ENCODE data around the gene ARIH1. TPM values are rescaled to one million over a fixed set of nuclear protein-coding genes. Genes with fewer than 3 reads are reported as not detected.

Gene ARIH1
- total and polyA plus RNA-seq, 10 donors = 14.8 to 171 (median 62.7) TPM

DNA sequence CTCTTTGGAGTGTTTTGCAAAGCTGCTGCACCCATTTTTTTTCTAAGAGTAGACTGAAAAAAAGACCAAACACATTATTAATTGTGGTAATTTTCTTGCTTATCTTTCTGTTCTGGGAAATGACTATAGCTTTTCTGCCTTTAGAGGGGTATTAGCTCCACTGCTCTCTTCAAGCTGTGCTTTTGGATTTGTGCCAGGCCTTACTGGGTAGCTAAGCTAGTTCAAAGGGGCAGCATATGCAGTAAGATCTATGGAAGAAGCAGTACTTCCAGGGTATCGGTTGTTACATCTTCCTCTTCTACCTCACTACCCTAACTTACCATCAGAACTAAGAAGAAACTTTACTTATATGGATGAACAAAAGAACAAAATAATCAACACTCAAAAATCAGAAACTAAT lies 28.7 kb upstream of the ARIH1 start:
- H3K27me3 ChIP-seq (replicated peaks in 1 of 7) = peaks cover 0 to 8% (median 0%) of the 10 kb centered on the region in 7 donors
- TF ChIP-seq POLR2A (IDR thresholded peaks at IDR 0.05) = no peak
- TF ChIP-seq POLR2AphosphoS5 (IDR thresholded peaks at IDR 0.05) = no peak
- TF ChIP-seq, protein P1, sequence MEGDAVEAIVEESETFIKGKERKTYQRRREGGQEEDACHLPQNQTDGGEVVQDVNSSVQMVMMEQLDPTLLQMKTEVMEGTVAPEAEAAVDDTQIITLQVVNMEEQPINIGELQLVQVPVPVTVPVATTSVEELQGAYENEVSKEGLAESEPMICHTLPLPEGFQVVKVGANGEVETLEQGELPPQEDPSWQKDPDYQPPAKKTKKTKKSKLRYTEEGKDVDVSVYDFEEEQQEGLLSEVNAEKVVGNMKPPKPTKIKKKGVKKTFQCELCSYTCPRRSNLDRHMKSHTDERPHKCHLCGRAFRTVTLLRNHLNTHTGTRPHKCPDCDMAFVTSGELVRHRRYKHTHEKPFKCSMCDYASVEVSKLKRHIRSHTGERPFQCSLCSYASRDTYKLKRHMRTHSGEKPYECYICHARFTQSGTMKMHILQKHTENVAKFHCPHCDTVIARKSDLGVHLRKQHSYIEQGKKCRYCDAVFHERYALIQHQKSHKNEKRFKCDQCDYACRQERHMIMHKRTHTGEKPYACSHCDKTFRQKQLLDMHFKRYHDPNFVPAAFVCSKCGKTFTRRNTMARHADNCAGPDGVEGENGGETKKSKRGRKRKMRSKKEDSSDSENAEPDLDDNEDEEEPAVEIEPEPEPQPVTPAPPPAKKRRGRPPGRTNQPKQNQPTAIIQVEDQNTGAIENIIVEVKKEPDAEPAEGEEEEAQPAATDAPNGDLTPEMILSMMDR (IDR thresholded peaks at IDR 0.05 in 8 of 11, conservative IDR thresholded peaks at IDR 0.05 in 3 of 11) = no peak
- 46 to 92% (median 79%) methylated on average over 1 of the region's 1 CpG for WGBS, 5 donors
- H3K9me3 ChIP-seq = no peaks in the 10 kb centered on the region
- no peaks in the 10 kb centered on the region for H3K4me1 ChIP-seq
- H3K36me3 ChIP-seq = no peaks in the 10 kb centered on the region
- no peak for DNase-seq
- no peak overlapping the region for H3K4me3 ChIP-seq
- H3K27ac ChIP-seq = no peak overlapping the region
- intact Hi-C loops (cut with DNase I; ENCODE audit: low total_unique reads) = no loop called here

DNA sequence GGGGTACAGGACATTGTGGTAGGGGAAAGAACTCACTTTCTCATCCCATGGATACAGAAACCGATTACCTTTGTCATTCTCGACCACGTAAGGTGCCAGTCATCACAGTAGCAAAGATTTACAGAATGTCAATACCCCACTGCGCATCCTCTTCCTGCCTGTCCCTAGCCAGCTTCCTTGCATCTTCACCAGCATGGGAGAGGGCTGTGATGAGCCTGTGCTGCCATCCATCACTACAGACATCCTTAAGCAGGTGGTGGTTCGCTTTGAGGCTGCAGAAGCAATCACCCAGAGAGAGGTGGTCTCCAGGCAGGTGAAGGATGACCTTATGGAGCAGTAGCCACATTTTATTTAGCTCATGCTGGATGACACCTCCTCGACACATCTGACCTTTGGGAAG lies 23.3 kb upstream of the ARIH1 start:
- Histone ChIP-seq H3K27ac (no peak overlapping the region), H3K27me3 (replicated peaks in 1 of 7) (no peaks in the 10 kb centered on the region), H3K36me3 (no peaks in the 10 kb centered on the region), H3K9me3 (no peaks in the 10 kb centered on the region), H3K4me1 (no peaks in the 10 kb centered on the region), H3K4me3 (no peak overlapping the region)
- 76 to 87% (median 82%) methylated on average over 6 of the region's 6 CpGs for WGBS, 5 donors
- intact Hi-C loops (cut with DNase I; ENCODE audit: low total_unique reads) = loop anchor here (10.0 kb wide), 1 partner anchor 66 kb away; no protein-coding TSS in a partner anchor
- TF ChIP-seq, protein P1 (IDR thresholded peaks at IDR 0.05 in 8 of 11, conservative IDR thresholded peaks at IDR 0.05 in 3 of 11) = no peak
- no peak for DNase-seq

DNA sequence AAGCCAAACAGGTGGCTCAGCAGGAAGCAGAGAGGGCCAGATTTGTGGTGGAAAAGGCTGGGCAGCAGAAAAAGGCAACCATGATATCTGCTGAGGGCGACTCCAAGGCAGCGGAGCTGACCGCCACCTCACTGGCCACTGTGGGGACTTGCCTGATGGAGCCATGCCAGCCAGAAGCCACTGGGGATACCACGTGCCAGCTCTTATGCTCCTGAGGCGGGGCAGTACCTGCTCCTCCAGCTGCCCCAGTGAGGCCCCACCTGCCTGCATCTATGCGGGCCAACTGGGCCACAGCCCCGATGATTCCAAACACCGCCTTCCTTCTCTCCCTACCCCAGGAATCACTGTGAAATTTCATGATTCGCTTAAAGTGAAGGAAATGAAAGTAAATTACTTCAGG lies 22.9 kb upstream of the ARIH1 start:
- TF ChIP-seq, protein P1 (IDR thresholded peaks at IDR 0.05 in 8 of 11, conservative IDR thresholded peaks at IDR 0.05 in 3 of 11) = no peak
- no peak for TF ChIP-seq POLR2AphosphoS5 (IDR thresholded peaks at IDR 0.05)
- no peak for TF ChIP-seq POLR2A (IDR thresholded peaks at IDR 0.05)
- no peaks in the 10 kb centered on the region for H3K36me3 ChIP-seq
- H3K27ac ChIP-seq = no peak overlapping the region
- no peaks in the 10 kb centered on the region for H3K27me3 ChIP-seq (replicated peaks in 1 of 7)
- H3K4me1 ChIP-seq = no peaks in the 10 kb centered on the region
- H3K9me3 ChIP-seq = no peaks in the 10 kb centered on the region
- intact Hi-C loops (cut with DNase I; ENCODE audit: low total_unique reads) = loop anchor here (10.0 kb wide), 1 partner anchor 66 kb away; no protein-coding TSS in a partner anchor
- DNase-seq = no peak
- H3K4me3 ChIP-seq = no peak overlapping the region
- WGBS, 5 donors = 85 to 93% (median 90%) methylated on average over 5 to 9 of the region's 9 CpGs

DNA sequence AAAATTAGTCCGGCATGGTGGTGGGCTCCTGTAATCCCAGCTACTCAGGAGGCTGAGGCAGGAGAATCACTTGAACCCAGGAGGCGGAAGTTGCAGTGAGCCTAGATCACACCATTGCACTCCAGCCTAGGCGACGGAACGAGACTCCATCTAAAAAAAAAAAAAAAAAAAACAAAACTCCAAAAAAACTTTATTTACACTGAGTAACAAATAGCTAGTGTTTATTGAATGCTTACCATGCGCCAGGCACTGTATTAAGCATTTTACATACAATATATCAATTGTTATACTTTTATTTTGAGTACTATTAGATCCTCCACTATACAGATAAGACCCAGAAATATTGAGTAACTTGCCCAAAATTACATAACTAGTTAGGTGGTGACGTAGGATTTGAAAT lies 17.4 kb upstream of the ARIH1 start:
- 88 to 96% (median 95%) methylated on average over 7 of the region's 7 CpGs for WGBS, 5 donors
- H3K27ac ChIP-seq = no peak overlapping the region
- H3K27me3 ChIP-seq (replicated peaks in 1 of 7) = no peaks in the 10 kb centered on the region
- TF ChIP-seq POLR2AphosphoS5 (IDR thresholded peaks at IDR 0.05) = no peak
- no peak for TF ChIP-seq POLR2A (IDR thresholded peaks at IDR 0.05)
- TF ChIP-seq, protein P1 (IDR thresholded peaks at IDR 0.05 in 8 of 11, conservative IDR thresholded peaks at IDR 0.05 in 3 of 11) = no peak
- no peaks in the 10 kb centered on the region for H3K9me3 ChIP-seq
- no peaks in the 10 kb centered on the region for H3K36me3 ChIP-seq
- H3K4me1 ChIP-seq = peaks cover 0 to 7% (median 5%) of the 10 kb centered on the region in 6 donors
- DNase-seq = no peak
- intact Hi-C loops (cut with DNase I; ENCODE audit: low total_unique reads) = loop anchor here (10.0 kb wide), 1 partner anchor 72 kb away; no protein-coding TSS in a partner anchor
- H3K4me3 ChIP-seq = no peak overlapping the region

Measured in spleen (tissue), 11 donors.